H9 (cell line): ENCODE data around the gene PDS5A. TPM values are rescaled to one million over a fixed set of nuclear protein-coding genes. Genes with fewer than 3 reads are reported as not detected.
A peak's percentile ranks its signal among the peaks of the same experiment; 100 is the strongest.

Source experiments
- DNase-seq: peaks from one replicate; pipeline ENCODE4 v3.0.0-alpha.2; 2017
- H2AFZ ChIP-seq: one replicate; pipeline ENCODE4 v1.6.1; 2013; ENCODE audit warnings: mild to moderate bottlenecking, low read length, control low read depth, moderate library complexity
- H2AK5ac ChIP-seq: 2 replicates; pipeline ENCODE4 v1.6.1; 2013; ENCODE audit warnings: low read length, control low read depth, mixed read lengths; ENCODE audit not compliant: insufficient read length
- H2BK120ac ChIP-seq: one replicate; pipeline ENCODE4 v1.6.1; 2013; ENCODE audit warnings: low read depth, mild to moderate bottlenecking, low read length, control low read depth, inconsistent platforms; ENCODE audit not compliant: poor library complexity, severe bottlenecking
- H2BK12ac ChIP-seq: 2 replicates; pipeline ENCODE4 v1.6.1; 2013; ENCODE audit warnings: low read length, control low read depth, mixed read lengths, low read depth; ENCODE audit not compliant: insufficient read length
- H2BK15ac ChIP-seq: 2 replicates; pipeline ENCODE4 v1.6.1; 2013; ENCODE audit warnings: low read depth, low read length, control low read depth
- H2BK20ac ChIP-seq: one replicate; pipeline ENCODE4 v1.6.1; 2013; ENCODE audit warnings: low read depth, mild to moderate bottlenecking, low read length, control low read depth, inconsistent platforms; ENCODE audit not compliant: poor library complexity, severe bottlenecking
- H2BK5ac ChIP-seq: 2 replicates; pipeline ENCODE4 v1.6.1; 2013; ENCODE audit warnings: low read length, control low read depth, mixed read lengths; ENCODE audit not compliant: insufficient read length
- H3K14ac ChIP-seq: 2 replicates; pipeline ENCODE4 v1.6.1; 2013; ENCODE audit warnings: low read length, control low read depth; ENCODE audit not compliant: insufficient read depth
- H3K18ac ChIP-seq: 2 replicates; pipeline ENCODE4 v1.6.1; 2013; ENCODE audit warnings: low read depth, mild to moderate bottlenecking, mixed read lengths, low read length, control low read depth; ENCODE audit not compliant: insufficient read length
- H3K23ac ChIP-seq: 2 replicates; pipeline ENCODE4 v1.6.1; 2013; ENCODE audit warnings: low read length, control low read depth, mixed read lengths, low read depth; ENCODE audit not compliant: insufficient read length
- H3K23me2 ChIP-seq: 2 replicates; pipeline ENCODE4 v1.6.1; 2013; ENCODE audit warnings: low read depth, mild to moderate bottlenecking, mixed read lengths, low read length, control low read depth; ENCODE audit not compliant: insufficient read length, poor library complexity, severe bottlenecking
- H3K27ac ChIP-seq: 2 replicates; pipeline ENCODE4 v1.5.1; 2013; ENCODE audit warnings: low read length, control low read depth, mixed read lengths, low read depth; ENCODE audit not compliant: insufficient read length
- H3K27me3 ChIP-seq: 2 replicates; pipeline ENCODE4 v1.6.1; 2013; ENCODE audit warnings: low read length, control low read depth, inconsistent platforms; ENCODE audit not compliant: insufficient read depth
- H3K4ac ChIP-seq: 2 replicates; pipeline ENCODE4 v1.6.1; 2013; ENCODE audit warnings: low read depth, mild to moderate bottlenecking, control low read depth, inconsistent platforms, low read length, moderate library complexity
- H3K4me1 ChIP-seq: 2 replicates; pipeline ENCODE4 v1.6.1; 2013; ENCODE audit warnings: low read length, control low read depth, inconsistent platforms; ENCODE audit not compliant: insufficient read depth
- H3K4me2 ChIP-seq: 2 replicates; pipeline ENCODE4 v1.6.1; 2013; ENCODE audit warnings: low read length, control low read depth, mixed read lengths; ENCODE audit not compliant: insufficient read length, insufficient read depth
- H3K56ac ChIP-seq: 2 replicates; pipeline ENCODE4 v1.6.1; 2013; ENCODE audit warnings: low read depth, mild to moderate bottlenecking, mixed read lengths, low read length, control low read depth; ENCODE audit not compliant: insufficient read length
- H3K79me1 ChIP-seq: 2 replicates; pipeline ENCODE4 v1.6.1; 2013; ENCODE audit warnings: low read depth, mild to moderate bottlenecking, moderate library complexity, low read length, control low read depth, inconsistent platforms; ENCODE audit not compliant: insufficient read depth, poor library complexity, severe bottlenecking
- H3K79me2 ChIP-seq: 2 replicates; pipeline ENCODE4 v1.6.1; 2013; ENCODE audit warnings: low read length, control low read depth, inconsistent platforms; ENCODE audit not compliant: insufficient read depth
- H3K9ac ChIP-seq: 2 replicates; pipeline ENCODE4 v1.6.1; 2013; ENCODE audit warnings: low read length, control low read depth, mixed read lengths; ENCODE audit not compliant: insufficient read length; ENCODE audit errors: extremely low read depth
- H3K9me3 ChIP-seq: one replicate; pipeline ENCODE4 v1.6.1; 2013; ENCODE audit warnings: low read depth, low read length, inconsistent platforms; ENCODE audit not compliant: control insufficient read depth
- H3T11ph ChIP-seq: one replicate; pipeline ENCODE4 v1.6.1; 2013; ENCODE audit warnings: mild to moderate bottlenecking, low read length, control low read depth, inconsistent platforms
- H4K20me1 ChIP-seq: one replicate; pipeline ENCODE4 v1.6.1; 2013; ENCODE audit not compliant: control insufficient read depth, insufficient read length, insufficient read depth
- H4K5ac ChIP-seq: 2 replicates; pipeline ENCODE4 v1.6.1; 2013; ENCODE audit warnings: low read depth, mild to moderate bottlenecking, mixed read lengths, low read length, control low read depth; ENCODE audit not compliant: insufficient read length
- H4K8ac ChIP-seq: replicated peaks from 2 replicates; pipeline ENCODE4 v1.6.1; 2013; ENCODE audit warnings: low read length, control low read depth, mixed read lengths, low read depth; ENCODE audit not compliant: insufficient read length
- H4K91ac ChIP-seq: 2 replicates; pipeline ENCODE4 v1.6.1; 2013; ENCODE audit warnings: low read depth, mild to moderate bottlenecking, moderate library complexity, mixed read lengths, low read length, control low read depth; ENCODE audit not compliant: insufficient read length
- H3K27ac Mint-ChIP-seq, 3 experiments: 2 replicates in 2 of 3; 3 replicates in 1 of 3; pipeline ENCODE4 v1.8.0; 2020 to 2021; ENCODE audit warnings: mixed read lengths in 3 of 3, mild to moderate bottlenecking in 1 of 3, moderate library complexity in 1 of 3
- H3K27me3 Mint-ChIP-seq: 2 replicates; pipeline ENCODE4 v1.8.0; 2021; ENCODE audit warnings: low read depth, mild to moderate bottlenecking, moderate library complexity, mixed read lengths
- H3K36me3 Mint-ChIP-seq, 3 experiments: 2 replicates in 2 of 3; 3 replicates in 1 of 3; pipeline ENCODE4 v1.8.0; 2020 to 2021; ENCODE audit warnings: low read depth in 3 of 3, mixed read lengths in 3 of 3; ENCODE audit not compliant: insufficient read depth in 1 of 3
- H3K4me1 Mint-ChIP-seq, 2 experiments: 2 replicates each; pipeline ENCODE4 v1.8.0; 2020; ENCODE audit warnings: mixed read lengths in 2 of 2
- H3K4me3 Mint-ChIP-seq, 2 experiments: 2 replicates in 1 of 2; 3 replicates in 1 of 2; pipeline ENCODE4 v1.8.0; 2020 to 2021; ENCODE audit warnings: mild to moderate bottlenecking in 2 of 2, mixed read lengths in 2 of 2, moderate library complexity in 1 of 2
- H3K9me3 Mint-ChIP-seq, 2 experiments: 2 replicates in 1 of 2; 3 replicates in 1 of 2; pipeline ENCODE4 v1.8.0; 2020; ENCODE audit warnings: mild to moderate bottlenecking in 2 of 2, mixed read lengths in 2 of 2, moderate library complexity in 1 of 2
- CTCF ChIP-seq: fragments of 200-600 bp; sonication (generic); conservative IDR thresholded peaks from 3 replicates; pipeline ENCODE4 v1.8.0; 2021; ENCODE audit warnings: antibody characterized with exemption, mild to moderate bottlenecking
- WGBS: extraction: QIAGEN DNeasy Blood & Tissue Kit; methylation state at CpG from one replicate; pipeline ENCODE4 v1.1.7; 2013; ENCODE audit warnings: missing lambda C conversion rate, low lambda C conversion rate, mixed read lengths; ENCODE audit not compliant: insufficient read length; ENCODE audit errors: extremely low coverage; 5-methylcytosine and 5-hydroxymethylcytosine counted together
- total RNA-seq: library from RNA; stranded (reverse); gene quantifications from 2 replicates; pipeline ENCODE4 v1.2.1, GENCODE V29; 2021

PDS5A gene
- total RNA-seq, 1 experiment from 2014 or later = 65.4 TPM

- no peak for TF ChIP-seq CTCF
- no peak overlapping the region for H2AK5ac ChIP-seq
- no peaks in the 10 kb centered on the region for H3K9me3 ChIP-seq
- H2AFZ ChIP-seq = no peak overlapping the region
- Mint-ChIP-seq H3K27ac (no peak overlapping the region; a peak in 2 of 7 replicates), H3K36me3 (peaks cover 0 to 21% (median 5%) of the 10 kb centered on the region in 3 experiments; a peak in 4 of 7 replicates), H3K9me3 (peaks cover 15 to 28% of the 10 kb centered on the region in 2 experiments), H3K27me3 (no peaks in the 10 kb centered on the region; the same call in 1 of the 2 replicates), H3K4me3 (peak overlapping the region in 1 of 2 experiments; percentile 32; a peak in 1 of 5 replicates), H3K4me1 (no peaks in the 10 kb centered on the region)
- no peaks in the 10 kb centered on the region for H3K23me2 ChIP-seq
- no peak overlapping the region for H2BK5ac ChIP-seq
- H3K79me2 ChIP-seq = no peaks in the 10 kb centered on the region
- no peak overlapping the region for H3T11ph ChIP-seq
- no peak overlapping the region for H2BK12ac ChIP-seq
- H4K8ac ChIP-seq = no peak overlapping the region
- no peaks in the 10 kb centered on the region for H3K4me1 ChIP-seq
- no peaks in the 10 kb centered on the region for H4K20me1 ChIP-seq
- no peaks in the 10 kb centered on the region for H3K79me1 ChIP-seq
- no peak overlapping the region for H3K56ac ChIP-seq
- H4K91ac ChIP-seq = no peak overlapping the region
- WGBS = 100% methylated on average over 1 of the region's 6 CpGs
- no peak overlapping the region for H3K9ac ChIP-seq
- no peak for DNase-seq
- H2BK120ac ChIP-seq = no peak overlapping the region
- no peaks in the 10 kb centered on the region for H3K27me3 ChIP-seq
- no peak overlapping the region for H4K5ac ChIP-seq
- no peak overlapping the region for H3K18ac ChIP-seq
- H3K27ac ChIP-seq = no peak overlapping the region
- H2BK15ac ChIP-seq = no peak overlapping the region
- H3K14ac ChIP-seq = no peak overlapping the region
- no peak overlapping the region for H2BK20ac ChIP-seq
- no peak overlapping the region for H3K23ac ChIP-seq
- H3K4ac ChIP-seq = no peak overlapping the region
- H3K4me2 ChIP-seq = no peak overlapping the region
Observed at GRCh38 chr4:39812500-39812899, 165.2 kb downstream of the PDS5A start.
